ENCODE results near the gene RASSF1. TPM values are rescaled to one million over a fixed set of nuclear protein-coding genes. Genes with fewer than 3 reads are reported as not detected.

The RASSF1 gene
- total RNA-seq, 1 experiment from 2014 or later = 15.8 TPM

GRCh38 chr3:50319181-50319893 lies 21.3 kb downstream of the RASSF1 start:
- peaks cover 22 to 36% of the 10 kb centered on the region in 2 experiments for H3K4me1 Mint-ChIP-seq
- no peak overlapping the region for H2AK5ac ChIP-seq (ENCODE audit: insufficient read length, low read length)
- no peaks in the 10 kb centered on the region for H3K27me3 ChIP-seq (ENCODE audit: insufficient read depth, low read length)
- H3K14ac ChIP-seq (ENCODE audit: insufficient read depth, low read length) = no peak overlapping the region
- H3K79me2 ChIP-seq (ENCODE audit: insufficient read depth, low read length) = peaks cover 5% of the 10 kb centered on the region; the same call in 1 of the 2 replicates
- DNase-seq = no peak
- H3K18ac ChIP-seq (ENCODE audit: insufficient read length, low read depth, low read length) = no peak overlapping the region
- H3K27me3 Mint-ChIP-seq (ENCODE audit: low read depth) = no peaks in the 10 kb centered on the region
- H3K4ac ChIP-seq (ENCODE audit: low read depth, low read length) = no peak overlapping the region
- H2BK5ac ChIP-seq (ENCODE audit: insufficient read length, low read length) = no peak overlapping the region
- H3K9me3 ChIP-seq (ENCODE audit: control insufficient read depth, low read depth, low read length) = no peaks in the 10 kb centered on the region
- H4K20me1 ChIP-seq (ENCODE audit: control insufficient read depth, insufficient read depth, insufficient read length) = no peaks in the 10 kb centered on the region
- H2BK15ac ChIP-seq (ENCODE audit: low read depth, low read length) = no peak overlapping the region
- no peak overlapping the region for H3K56ac ChIP-seq (ENCODE audit: insufficient read length, low read depth, low read length)
- H3K36me3 Mint-ChIP-seq (ENCODE audit: insufficient read depth in 1 of 3, low read depth in 3 of 3) = peaks cover 40 to 55% (median 47%) of the 10 kb centered on the region in 3 experiments
- no peak overlapping the region for H4K8ac ChIP-seq (replicated peaks; ENCODE audit: insufficient read length, low read depth, low read length)
- no peak overlapping the region for H3K27ac ChIP-seq (ENCODE audit: insufficient read length, low read depth, low read length)
- H3K4me1 ChIP-seq (ENCODE audit: insufficient read depth, low read length) = peaks cover 6% of the 10 kb centered on the region; the same call in 1 of the 2 replicates
- H2BK120ac ChIP-seq (ENCODE audit: low read depth, low read length, poor library complexity, severe bottlenecking) = no peak overlapping the region
- no peak overlapping the region for H2AFZ ChIP-seq (ENCODE audit: low read length)
- H3K23me2 ChIP-seq (ENCODE audit: insufficient read length, low read depth, low read length, poor library complexity, severe bottlenecking) = peaks cover 15% of the 10 kb centered on the region
- H3K4me2 ChIP-seq (ENCODE audit: insufficient read depth, insufficient read length, low read length) = no peak overlapping the region
- no CpG with 5 or more reads among the region's 16 CpGs for WGBS (ENCODE audit: extremely low coverage, insufficient read length, low lambda C conversion rate)
- H2BK20ac ChIP-seq (ENCODE audit: low read depth, low read length, poor library complexity, severe bottlenecking) = no peak overlapping the region
- no peak overlapping the region for H3K27ac Mint-ChIP-seq
- TF ChIP-seq, protein P1, sequence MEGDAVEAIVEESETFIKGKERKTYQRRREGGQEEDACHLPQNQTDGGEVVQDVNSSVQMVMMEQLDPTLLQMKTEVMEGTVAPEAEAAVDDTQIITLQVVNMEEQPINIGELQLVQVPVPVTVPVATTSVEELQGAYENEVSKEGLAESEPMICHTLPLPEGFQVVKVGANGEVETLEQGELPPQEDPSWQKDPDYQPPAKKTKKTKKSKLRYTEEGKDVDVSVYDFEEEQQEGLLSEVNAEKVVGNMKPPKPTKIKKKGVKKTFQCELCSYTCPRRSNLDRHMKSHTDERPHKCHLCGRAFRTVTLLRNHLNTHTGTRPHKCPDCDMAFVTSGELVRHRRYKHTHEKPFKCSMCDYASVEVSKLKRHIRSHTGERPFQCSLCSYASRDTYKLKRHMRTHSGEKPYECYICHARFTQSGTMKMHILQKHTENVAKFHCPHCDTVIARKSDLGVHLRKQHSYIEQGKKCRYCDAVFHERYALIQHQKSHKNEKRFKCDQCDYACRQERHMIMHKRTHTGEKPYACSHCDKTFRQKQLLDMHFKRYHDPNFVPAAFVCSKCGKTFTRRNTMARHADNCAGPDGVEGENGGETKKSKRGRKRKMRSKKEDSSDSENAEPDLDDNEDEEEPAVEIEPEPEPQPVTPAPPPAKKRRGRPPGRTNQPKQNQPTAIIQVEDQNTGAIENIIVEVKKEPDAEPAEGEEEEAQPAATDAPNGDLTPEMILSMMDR (conservative IDR thresholded peaks at IDR 0.05) = no peak
- no peaks in the 10 kb centered on the region for H3K79me1 ChIP-seq (ENCODE audit: insufficient read depth, low read depth, low read length, poor library complexity, severe bottlenecking)
- H3K9ac ChIP-seq (ENCODE audit: extremely low read depth, insufficient read length, low read length) = no peak overlapping the region
- no peak overlapping the region for H4K91ac ChIP-seq (ENCODE audit: insufficient read length, low read depth, low read length)
- H3K4me3 Mint-ChIP-seq = peak overlapping the region; percentile 85 to 97
- no peak overlapping the region for H3T11ph ChIP-seq (ENCODE audit: low read length)
- H3K23ac ChIP-seq (ENCODE audit: insufficient read length, low read depth, low read length) = no peak overlapping the region
- no peaks in the 10 kb centered on the region for H3K9me3 Mint-ChIP-seq
- H4K5ac ChIP-seq (ENCODE audit: insufficient read length, low read depth, low read length) = no peak overlapping the region
- no peak overlapping the region for H2BK12ac ChIP-seq (ENCODE audit: insufficient read length, low read depth, low read length)
